ENCODE data around the gene ADD3. TPM values are rescaled to one million over a fixed set of nuclear protein-coding genes. Genes with fewer than 3 reads are reported as not detected.

The ADD3 gene
- total and polyA plus RNA-seq, 2 of the 13 experiments (the other 11 are each of a cell fraction or from before 2014, with no cell fraction given), result 44.7 to 57.5 TPM

- TF ChIP-seq CAMTA2 (CRISPR knock-in tag; IDR thresholded peaks at IDR 0.05; ENCODE audit: borderline replicate concordance) (no peak), ZNF281 (CRISPR knock-in tag; IDR thresholded peaks at IDR 0.05; ENCODE audit: borderline replicate concordance) (no peak), KLF11 (CRISPR knock-in tag; IDR thresholded peaks at IDR 0.05) (0 out of 2 replicates have a peak, but pooled peaks have one; percentile 42), CSRNP1 (CRISPR knock-in tag; IDR thresholded peaks at IDR 0.05) (no peak), TEAD3 (CRISPR knock-in tag; optimal IDR thresholded peaks at IDR 0.05; ENCODE audit: borderline replicate concordance) (no peak), NFATC3 (CRISPR knock-in tag; IDR thresholded peaks at IDR 0.05) (no peak), MATR3 (CRISPR knock-in tag; IDR thresholded peaks at IDR 0.05) (no peak), SATB2 (CRISPR knock-in tag; IDR thresholded peaks at IDR 0.05) (no peak), HIVEP1 (CRISPR knock-in tag; IDR thresholded peaks at IDR 0.05) (no peak), IKZF1 (IDR thresholded peaks at IDR 0.05) (no peak), MXI1 (IDR thresholded peaks at IDR 0.05; ENCODE audit: borderline replicate concordance, low read depth, low read length) (no peak), ARID3A (IDR thresholded peaks at IDR 0.05; ENCODE audit: low read depth, low read length) (no peak), SOX5 (CRISPR knock-in tag; IDR thresholded peaks at IDR 0.05; ENCODE audit: borderline replicate concordance) (no peak), PREB (CRISPR knock-in tag; IDR thresholded peaks at IDR 0.05) (no peak), TEAD2 (CRISPR knock-in tag; IDR thresholded peaks at IDR 0.05) (no peak), ZNF547 (CRISPR knock-in tag; IDR thresholded peaks at IDR 0.05) (no peak; the same call in 1 of the 2 replicates), ZNF850 (CRISPR knock-in tag; conservative IDR thresholded peaks at IDR 0.05) (no peak), PHF5A (CRISPR knock-in tag; IDR thresholded peaks at IDR 0.05; ENCODE audit: low read depth, unreplicated experiment) (no peak), EZH2 (conservative IDR thresholded peaks at IDR 0.05; ENCODE audit: low read depth, low read length) (no peak), ZNF282 (IDR thresholded peaks at IDR 0.05; ENCODE audit: partially characterized antibody) (no peak), ZFP36L1 (CRISPR knock-in tag; IDR thresholded peaks at IDR 0.05) (0 out of 2 replicates have a peak, but pooled peaks have one; percentile 13), ZNF605 (CRISPR knock-in tag; IDR thresholded peaks at IDR 0.05) (peak; percentile 28; the same call in 1 of the 2 replicates), MBNL3 (CRISPR knock-in tag; conservative IDR thresholded peaks at IDR 0.05) (no peak), RORA (CRISPR knock-in tag; IDR thresholded peaks at IDR 0.05) (no peak), ZNF747 (CRISPR knock-in tag; IDR thresholded peaks at IDR 0.05; ENCODE audit: borderline replicate concordance) (no peak), HMGA1 (CRISPR knock-in tag; conservative IDR thresholded peaks at IDR 0.05) (no peak), TRIM24 (CRISPR knock-in tag; IDR thresholded peaks at IDR 0.05) (no peak)
Observed at GRCh38 chr10:110007161-110007700, 553 bp upstream of the ADD3 start (continued).

Measured in HepG2 (cell line).